Effector CD8-positive, alpha-beta T cell (primary cell): ENCODE measurements around the gene CELSR3.

Experiments
- DNase-seq: peaks from one replicate; lab custom pipeline; 2025; lab: John Stamatoyannopoulos, UW

The CELSR3 gene

DNA sequence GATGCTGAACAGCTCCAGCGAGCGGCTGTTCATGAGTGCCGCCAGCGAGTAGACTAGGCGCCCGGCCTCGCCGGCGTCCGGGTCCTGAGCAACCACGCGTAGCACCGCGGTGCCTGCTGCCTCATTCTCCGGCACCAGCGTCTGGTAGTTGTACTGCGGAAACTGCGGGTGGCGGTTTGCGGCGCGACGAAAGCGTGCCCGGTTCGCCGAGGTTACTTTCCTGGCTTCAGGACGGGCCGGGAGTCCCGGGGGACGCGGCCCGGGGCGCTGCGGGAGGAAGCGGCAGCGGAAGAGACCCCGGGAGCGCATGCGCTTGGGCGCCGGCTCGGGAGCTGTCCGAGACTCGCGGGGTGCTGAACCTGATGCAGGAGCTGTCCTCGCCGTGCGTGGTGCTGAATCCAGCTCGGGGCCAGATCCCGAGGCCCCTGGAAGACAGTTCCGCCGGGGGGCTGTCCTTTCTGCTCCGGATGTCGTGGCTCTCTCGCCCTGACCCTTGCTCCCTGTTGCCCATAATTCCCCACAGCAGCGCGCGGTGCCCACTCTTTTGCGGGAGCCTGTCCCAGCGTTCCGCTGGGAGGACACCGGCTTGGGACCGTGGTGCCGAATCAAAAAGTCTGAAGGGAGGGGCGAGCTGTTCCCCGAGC lies 1.1 kb downstream of the CELSR3 start:
- DNase-seq: peak; percentile 61

DNA sequence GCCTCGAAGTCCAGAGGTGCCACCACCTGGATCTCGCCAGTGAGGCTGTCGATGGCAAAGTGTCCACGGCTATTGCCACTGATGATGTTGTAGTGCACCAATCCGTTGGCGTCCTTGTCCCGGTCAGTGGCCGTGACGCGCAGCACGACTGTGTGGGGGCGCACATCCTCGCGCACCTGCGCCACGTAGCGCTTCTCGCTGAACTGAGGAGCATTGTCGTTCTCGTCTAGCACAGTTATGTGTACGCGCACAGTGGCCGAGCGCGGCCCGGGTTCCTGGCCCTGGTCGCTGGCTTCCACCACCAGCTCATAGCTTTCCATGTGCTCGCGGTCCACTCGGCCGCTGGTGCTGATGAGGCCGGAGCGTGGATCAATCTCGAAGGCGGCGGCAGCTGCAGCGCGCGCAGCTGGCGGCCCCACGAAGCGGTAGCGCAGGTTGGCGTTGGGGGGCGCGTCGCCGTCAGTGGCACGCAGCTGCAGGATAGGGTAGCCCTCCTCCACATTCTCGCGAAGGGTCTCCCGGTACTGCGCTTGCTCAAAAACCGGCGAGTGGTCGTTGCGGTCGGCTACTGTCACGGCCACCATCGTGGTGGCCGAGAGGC lies 1.8 kb downstream of the CELSR3 start:
- no peak for DNase-seq

DNA sequence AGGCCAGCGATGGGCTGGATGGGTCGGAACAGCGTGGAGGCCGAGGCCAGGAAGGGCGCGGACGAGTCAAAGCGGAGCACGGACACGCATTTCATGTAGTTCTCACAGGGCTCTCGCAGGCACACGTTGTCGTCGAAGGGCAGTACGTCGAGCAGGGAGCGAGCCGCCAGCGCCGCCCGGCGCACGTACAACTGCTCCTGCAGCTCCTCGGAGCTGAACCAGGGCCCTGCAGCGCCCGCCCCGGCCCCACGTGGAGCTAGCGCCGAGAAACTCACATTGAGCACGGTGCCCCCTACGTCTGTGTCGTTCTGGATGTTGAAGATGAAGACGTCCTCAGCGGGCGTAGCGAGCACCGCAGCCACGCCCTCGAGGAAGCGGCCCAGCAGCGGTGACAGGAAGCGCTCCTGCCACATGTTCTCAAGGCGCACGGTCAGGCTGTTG lies 5.8 kb downstream of the CELSR3 start:
- DNase-seq: no peak

DNA sequence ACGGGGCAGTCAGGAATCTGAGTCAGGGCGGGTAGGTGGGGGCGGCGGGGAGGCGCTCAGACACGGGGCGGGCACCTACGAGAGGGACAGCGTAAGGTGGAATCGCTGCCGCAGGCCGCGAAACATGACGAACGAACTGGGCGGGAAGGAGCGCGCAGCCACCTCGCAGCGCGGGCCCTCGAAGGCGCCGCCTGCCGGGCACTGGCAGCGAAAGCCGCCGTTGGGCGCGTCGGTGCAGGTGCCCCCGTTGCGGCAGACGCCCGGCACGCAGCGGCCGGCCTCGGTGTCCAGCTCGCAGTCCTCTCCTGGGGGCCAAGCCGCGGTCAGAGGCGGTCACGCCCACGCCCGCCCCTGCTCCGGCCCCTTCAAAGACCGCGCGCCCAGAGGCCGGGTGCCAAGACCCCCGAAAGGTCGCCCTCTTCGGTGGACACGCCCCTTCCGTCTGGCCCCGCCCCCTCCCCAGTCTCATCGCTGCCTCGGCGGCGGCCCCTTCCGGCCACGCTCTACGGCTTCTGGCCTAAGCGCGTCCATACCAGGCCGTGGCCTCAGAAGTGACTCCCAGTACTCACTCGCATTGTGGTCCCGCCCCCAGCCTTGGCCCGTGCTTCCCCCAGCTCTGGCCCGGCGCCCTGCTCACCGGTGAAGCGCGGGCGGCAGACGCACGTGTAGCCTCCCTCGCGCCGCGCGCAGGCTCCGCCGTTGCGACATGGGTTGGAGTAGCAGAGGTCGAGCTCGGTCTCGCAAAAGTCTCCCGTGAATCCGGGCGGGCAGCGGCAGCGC lies 6.4 kb downstream of the CELSR3 start:
- DNase-seq: peak; percentile 73

DNA sequence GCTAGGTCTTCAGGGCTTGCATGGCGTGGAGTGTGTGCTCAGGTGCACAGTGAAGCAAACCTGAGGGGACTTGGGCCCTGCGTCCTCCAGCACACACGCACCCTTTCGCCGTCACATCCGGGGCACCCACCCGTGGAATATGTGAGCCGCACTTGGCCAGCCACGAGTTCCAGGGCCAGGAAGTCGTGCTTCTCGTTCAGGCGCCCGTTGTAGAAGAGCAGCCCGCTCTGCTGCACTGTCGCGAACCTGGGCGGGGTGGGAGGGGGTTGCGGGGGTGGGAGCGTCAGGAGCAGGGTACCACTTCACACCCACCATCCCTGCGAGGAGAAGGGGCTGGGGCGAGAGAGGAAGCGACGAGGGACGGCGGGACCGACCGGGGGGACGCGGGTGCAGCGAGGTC lies 7.1 kb downstream of the CELSR3 start:
- peak; percentile 45 for DNase-seq

DNA sequence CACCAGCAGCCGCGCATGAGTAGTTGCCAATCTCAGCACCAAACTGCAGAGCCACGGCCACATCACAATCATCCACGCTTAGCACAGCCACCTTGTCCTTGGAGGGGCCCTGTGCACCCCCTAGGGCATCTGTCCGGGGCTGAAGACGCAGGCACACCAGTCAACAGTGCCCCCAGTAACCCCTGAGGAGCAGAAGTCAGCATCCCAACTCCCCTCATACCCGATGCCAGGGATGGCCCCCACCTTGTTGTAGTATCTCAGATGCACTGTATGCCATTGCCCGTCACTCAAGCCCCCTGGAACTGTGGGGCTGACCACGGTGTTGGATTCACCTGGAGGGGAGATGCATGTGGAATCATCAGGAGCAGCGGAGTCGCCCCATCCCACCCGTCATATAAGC lies 7.6 kb downstream of the CELSR3 start:
- DNase-seq: no peak

DNA sequence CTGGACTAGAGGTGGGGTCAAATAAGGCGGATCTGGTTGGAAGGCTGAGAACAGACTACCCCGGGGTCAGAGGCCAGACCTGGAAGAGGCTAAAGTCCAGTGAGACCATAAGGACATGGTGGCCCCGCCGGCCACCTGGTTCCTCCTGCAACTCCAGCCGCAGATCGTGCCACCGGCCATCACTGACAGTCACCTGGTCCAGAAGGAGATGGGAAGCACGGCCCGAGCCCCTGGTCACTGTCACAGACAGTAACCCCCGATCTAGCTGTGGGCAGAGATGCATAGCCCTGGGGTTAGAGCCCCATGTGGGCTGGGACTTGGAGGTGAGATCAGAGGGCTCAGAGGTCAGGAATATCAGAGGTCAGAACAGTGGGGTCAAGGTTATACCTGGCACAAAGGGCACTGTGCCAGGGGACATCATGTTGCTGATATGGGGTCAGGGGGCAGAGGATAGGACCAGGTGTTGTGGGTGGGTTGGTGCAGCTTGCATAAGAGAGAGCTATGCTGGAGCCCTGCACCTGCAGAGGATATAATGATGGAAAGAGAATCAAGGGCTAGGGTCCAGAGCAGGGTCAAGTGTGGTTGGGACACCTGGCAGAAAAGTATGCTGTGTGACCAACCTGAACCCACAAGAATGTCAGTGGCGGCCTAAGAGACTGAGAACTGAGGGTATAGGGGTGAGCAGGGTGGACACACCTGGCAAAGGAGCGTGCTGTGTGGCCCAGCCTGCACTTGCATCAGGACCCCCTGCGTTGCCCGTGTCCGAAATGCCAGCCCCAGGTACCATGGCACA lies 9.6 kb downstream of the CELSR3 start:
- no peak for DNase-seq

DNA sequence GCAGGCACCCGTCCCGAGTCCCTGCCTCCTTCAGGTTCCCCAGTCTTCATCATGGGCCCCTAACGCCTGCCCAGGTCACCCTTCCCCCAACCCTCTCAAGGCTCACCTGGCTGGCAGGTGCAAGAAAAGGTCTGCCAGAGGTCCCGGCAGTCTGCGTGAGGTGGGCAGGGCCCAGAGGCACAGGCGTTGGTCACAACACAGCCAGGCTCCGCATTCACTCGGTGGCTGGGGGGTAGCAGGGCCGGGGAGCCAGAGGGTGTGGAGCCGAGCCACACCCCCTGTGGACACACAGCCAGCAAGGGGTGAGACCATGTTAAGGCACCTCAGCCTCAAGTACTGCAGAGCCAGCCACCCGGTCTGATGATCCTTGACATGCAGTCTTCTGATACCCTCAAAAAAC lies 10.9 kb downstream of the CELSR3 start:
- no peak for DNase-seq

DNA sequence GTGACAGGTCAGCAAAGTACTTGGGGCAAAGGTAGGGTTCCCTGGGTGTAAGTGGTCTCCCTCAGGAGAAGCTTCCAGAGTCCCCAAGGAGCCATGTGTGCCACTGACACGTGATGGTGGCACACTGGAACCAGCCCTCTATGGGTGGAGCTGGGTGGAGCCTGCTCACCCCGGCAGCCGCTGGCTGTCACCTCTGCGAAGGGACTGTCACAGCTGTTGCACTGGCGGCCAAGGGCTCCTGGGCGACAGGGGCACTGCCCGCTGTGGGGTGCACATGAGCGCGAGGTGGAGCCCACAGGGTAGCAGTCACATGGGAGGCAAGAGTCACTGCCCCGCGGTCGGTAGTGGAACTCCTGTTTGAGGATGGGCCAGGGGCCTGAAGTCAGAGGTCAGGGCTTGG lies 12.0 kb downstream of the CELSR3 start:
- no peak for DNase-seq

DNA sequence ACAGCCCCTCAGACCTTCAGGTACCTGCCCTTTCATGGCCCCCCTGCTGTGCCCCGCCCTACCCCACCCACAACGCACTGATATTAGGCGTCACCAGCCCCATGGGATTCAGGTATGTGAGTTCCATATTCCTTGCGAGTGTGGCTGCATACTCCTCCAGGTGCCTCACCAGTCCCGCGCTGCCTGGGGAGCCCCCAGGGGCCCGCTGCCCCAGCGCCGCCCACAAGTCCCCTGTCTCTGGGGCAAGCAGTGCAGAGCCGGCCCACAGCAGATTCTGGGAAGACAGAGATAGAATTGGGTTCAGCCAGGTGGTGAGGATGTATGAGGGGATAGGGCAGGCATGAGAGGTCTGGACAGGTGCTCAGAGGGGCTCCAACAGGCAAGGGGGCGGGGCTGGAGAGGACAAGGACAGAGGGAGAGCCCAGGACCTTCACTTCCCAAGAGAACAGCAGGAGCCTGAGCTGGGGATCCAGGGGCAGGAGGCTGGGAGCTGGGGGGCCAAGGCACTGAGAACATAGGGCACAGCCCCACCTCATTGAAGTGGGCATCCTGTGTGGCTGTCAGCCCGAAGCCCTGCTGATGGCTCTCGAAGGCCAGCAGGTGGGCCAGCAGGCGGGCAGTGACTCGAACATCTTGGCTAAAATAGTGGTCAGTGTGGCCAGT lies 14.4 kb downstream of the CELSR3 start:
- DNase-seq: no peak

DNA sequence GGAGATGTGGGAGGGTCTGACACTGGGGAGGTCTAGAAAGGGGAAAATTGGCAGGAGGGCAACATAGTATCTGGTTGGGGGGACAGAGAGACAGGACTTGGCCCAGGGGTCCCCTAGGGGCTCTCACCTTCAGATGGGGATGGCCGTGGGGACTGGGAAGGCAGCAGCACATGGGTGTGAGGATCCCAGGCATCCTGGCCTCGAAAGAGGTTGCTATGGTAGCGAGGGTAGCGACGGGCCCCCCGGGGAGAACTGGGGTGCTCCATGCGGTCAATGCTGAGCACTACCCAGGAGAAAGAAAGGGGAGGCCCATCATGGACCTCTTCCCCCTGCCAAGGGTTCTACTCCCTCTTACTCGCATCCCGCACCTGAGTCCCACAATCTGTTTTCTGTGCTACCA lies 15.0 kb downstream of the CELSR3 start:
- no peak for DNase-seq

DNA sequence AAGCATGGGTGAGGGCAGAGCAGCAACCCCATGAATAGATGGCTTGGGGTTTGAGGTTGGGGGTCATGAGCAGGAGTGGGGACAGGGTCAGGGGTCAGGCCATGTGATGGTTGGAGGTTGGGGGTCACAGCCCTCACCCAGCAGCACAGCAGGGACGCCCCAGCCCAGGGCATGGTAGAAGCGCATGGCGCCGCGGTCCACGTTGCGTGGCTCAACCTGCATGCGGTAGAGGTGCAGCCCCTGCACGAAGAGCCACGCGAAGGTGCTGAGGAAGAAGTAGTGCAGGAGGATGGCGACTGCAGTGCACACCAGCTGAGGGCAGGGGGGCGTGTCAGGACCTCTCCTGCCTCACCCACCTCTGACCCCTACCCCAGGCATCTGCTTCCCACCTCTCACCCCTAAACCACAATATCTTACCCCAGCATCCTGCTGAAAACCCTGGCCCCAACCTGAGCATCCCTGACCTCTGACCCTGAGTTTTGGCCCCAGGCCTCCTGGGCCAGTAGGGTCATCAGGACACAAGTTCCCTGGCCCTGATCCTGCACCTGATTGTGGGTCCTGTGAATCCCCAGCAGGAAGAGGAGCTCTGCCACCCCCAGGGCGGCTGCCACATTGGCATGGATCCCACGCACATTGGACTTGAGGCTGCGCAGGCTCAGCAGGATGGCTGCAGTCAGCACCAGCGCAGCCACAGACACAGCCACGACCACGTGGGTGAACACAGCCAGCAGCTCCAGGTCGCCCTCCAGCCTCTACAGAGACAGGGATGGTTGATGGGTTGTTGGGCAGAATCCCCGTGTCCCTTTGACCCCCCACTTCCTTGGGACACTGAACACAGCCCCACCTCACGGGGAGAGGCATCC lies 17.6 kb downstream of the CELSR3 start:
- DNase-seq: no peak

DNA sequence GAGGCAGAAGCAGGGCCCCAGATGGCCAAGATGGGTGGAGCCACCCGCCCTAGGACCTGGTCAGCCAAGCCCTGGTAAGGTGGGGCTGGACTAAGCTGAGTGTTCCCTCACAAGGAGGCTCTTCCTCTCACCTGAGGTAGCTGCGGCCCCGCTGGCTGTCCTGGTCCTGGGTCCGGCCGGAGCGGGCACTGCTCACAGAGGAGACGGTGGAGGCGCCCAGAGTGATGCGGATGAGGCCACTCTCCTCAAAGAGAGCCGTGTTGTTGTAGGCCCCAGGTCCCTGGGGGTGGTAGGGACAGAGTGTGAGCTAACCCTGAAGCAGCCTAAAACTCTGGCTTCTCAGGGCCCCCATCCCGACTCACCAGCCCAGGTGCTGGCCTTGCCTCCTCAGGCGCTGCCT lies 20.1 kb downstream of the CELSR3 start:
- DNase-seq: no peak

DNA sequence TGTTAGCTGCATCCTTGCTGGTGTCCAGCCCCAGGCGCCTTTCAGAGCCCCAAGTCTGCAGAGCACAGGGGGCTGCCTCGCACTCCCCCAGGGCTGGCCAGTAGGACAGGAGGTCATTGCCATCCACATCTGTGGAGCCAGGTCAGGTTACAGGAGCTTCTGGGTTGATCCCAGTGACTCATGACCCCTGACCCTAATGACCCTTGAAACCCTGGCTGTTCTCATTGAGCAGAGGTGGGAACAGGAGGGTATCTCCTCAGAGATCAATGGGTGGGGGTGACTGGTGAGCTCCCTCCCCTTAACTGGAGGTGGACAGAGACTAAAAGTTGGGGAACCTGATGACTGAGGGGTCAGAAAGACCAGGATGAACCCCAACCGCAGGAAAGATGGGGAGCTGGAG lies 21.3 kb downstream of the CELSR3 start:
- DNase-seq: no peak

DNA sequence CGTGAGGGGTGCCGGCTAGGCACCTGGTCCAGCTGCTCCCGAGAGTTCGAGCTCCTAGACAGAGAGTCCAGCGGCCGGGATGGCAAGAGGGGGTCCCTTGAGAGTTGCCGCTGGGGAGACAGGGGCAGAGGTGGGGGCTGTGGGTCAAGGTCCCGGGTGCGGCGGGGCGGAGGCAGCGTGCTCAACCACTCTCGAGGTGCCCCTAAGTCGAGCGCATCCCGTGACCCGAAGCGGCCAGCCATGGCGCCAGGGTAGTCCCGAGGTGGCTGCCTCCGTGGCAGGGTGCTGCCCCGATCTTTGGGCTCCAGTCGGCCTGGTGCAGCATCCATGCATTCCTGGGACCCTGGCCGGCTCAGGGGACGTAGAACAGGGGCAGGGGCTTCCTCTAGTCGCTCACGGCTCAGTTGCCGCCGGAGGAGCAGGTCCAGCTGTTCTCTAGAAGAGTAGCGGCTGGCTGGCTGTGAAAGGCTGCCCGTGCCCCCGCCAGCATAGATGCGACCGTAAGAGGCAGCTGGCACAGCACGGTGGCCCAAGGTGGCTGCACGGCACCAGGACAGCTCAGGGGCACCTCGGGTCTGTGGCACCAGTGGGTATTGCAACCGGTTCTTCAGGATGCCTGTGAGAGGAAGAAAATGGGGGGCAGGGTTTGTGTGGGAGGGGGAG lies 22.6 kb downstream of the CELSR3 start:
- DNase-seq: no peak

DNA sequence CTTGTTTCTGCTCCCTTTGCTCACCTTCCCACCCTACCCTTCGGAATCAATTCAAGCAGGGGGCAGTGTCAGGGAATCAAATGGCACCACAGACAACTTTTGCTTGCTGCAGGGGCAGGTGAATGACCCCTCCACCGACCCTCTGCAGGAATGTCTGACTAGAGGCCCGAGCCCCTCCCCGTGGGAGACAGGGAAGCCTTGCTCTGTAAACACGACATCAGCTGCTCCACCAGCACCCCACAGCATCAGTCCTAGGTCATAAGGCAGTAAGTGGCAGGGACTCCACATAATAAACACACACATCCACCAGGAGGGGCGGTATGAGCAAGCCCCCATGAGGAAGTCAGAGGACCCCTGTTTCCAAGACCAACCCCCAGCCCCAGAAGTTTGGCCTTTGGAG lies 25.4 kb downstream of the CELSR3 start:
- DNase-seq: no peak

DNA sequence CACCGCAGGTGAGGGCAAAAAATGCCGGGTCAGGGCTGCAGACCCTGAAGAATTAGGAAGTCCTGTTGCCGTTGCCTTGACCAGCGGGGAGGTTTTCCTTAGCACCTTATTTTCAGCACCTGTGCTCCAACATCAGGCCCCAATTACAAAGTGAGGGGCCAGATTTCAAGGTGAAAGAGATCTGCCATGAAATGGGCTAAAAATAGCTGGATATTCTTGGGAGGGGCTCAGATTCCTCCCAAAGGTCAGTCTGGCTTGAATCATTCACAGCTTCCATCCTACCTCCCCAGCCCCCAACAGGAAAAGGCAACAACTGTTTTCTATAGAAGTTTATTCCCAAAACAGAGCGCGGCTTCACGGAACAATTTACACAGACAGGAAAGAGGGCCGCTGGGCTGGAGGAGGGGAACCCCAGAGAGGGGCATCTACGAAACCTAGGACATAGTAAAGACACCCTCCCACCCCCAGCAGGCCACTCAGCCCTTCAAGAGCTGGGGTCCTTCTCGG lies 26.5 kb downstream of the CELSR3 start:
- DNase-seq: no peak

DNA sequence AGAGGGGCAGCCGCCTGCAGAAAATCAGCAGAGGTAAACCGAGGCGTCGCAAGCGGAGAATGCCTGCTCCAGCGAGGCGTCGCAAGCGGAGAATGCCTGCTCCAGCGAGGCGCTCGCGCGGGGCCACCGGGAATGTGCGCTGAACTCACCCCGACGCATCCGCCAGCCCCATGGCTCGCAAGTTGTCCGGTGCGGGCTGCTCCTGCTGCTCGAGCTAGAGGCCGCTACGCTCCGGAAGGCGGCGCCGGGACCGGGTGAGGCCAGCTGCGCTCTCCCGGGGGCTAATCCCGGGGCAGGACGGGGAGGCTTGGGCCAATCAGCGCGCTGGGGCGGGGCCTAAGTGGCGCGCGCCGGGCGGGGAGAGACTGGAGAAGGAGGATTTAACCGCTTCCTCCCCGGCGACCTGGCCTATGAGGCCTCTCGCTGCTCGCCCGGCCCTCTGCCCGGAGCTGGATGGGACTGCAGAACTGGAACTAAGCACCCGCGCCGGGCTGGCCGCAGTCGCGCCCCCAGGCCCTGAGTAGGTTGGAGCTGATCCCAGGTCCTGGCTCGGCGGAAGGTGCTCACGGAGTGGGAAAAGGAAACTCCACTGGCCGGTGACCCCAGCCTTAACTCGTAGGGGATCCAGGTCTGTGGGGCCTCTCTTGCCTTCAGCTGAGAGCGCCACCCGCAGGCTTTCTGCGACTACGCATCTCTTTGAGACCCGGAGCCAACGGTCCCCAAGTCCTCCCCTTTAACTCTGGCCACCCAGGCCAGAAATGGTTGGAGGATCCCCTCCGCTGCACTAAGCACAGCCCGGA lies 27.3 kb downstream of the CELSR3 start, which contains the start of gene SLC26A6:
Gene SLC26A6, minus strand, starts transcription at position 240 of the 800 bp plus-strand sequence. Its CDS starts 68 bp downstream, at position 172.
- peak; percentile 88 for DNase-seq

DNA sequence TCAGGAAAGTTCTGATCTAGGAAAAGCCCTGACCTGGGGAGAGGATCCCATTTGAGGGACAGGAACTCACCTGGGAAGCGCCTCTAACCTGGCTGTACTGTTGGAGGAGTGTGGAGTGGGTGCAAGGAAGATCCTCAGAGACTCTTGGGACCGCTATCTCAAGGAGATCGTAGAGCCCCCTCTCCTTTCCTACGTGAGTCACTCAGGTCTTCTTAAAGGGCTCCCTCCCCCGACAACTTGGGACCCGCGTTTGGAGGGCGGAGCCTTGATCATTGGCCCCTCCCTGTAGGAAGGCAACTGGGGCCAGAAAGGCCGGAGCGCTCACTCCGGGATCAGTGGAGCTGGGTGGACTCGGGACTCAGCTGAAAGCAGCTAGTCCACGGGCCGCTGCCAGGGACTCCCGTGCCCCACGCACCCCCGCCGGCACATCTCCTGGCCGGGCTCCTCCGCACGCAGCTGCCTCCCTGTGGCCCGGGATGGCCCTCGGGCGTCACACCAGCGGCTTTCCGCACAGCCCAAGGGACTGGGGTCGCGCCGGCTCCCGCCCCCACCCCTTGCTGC lies 27.9 kb downstream of the CELSR3 start:
- peak; percentile 36 for DNase-seq
